ENCODE data around the gene NEK6. TPM values are rescaled to one million over a fixed set of nuclear protein-coding genes. Genes with fewer than 3 reads are reported as not detected.

The NEK6 gene
- total RNA-seq, 6 donors from 2014 or later = 33.8 to 144 (median 59.7) TPM

- Histone ChIP-seq H3K27ac (peak overlapping the region; percentile 55 to 86 (median 75)), H3K27me3 (no peaks in the 10 kb centered on the region), H3K36me3 (no peaks in the 10 kb centered on the region), H3K9me3 (no peaks in the 10 kb centered on the region), H3K4me3 (no peak overlapping the region), H3K4me1 (peaks cover 51 to 71% (median 64%) of the 10 kb centered on the region in 4 donors)
- no peak for DNase-seq
- TF ChIP-seq POLR2AphosphoS5 (IDR thresholded peaks at IDR 0.05) (no peak), POLR2A (IDR thresholded peaks at IDR 0.05) (no peak), EP300 (IDR thresholded peaks at IDR 0.05) (no peak), CTCF (IDR thresholded peaks at IDR 0.05) (no peak)
- no peak for ATAC-seq (ENCODE audit: low FRiP score in 2 of 2)
- 82 to 94% methylated on average over 4 of the region's 4 CpGs for WGBS, 2 donors
Observed at GRCh38 chr9:124222109-124222508, 35.6 kb upstream of the NEK6 start.

DNA sequence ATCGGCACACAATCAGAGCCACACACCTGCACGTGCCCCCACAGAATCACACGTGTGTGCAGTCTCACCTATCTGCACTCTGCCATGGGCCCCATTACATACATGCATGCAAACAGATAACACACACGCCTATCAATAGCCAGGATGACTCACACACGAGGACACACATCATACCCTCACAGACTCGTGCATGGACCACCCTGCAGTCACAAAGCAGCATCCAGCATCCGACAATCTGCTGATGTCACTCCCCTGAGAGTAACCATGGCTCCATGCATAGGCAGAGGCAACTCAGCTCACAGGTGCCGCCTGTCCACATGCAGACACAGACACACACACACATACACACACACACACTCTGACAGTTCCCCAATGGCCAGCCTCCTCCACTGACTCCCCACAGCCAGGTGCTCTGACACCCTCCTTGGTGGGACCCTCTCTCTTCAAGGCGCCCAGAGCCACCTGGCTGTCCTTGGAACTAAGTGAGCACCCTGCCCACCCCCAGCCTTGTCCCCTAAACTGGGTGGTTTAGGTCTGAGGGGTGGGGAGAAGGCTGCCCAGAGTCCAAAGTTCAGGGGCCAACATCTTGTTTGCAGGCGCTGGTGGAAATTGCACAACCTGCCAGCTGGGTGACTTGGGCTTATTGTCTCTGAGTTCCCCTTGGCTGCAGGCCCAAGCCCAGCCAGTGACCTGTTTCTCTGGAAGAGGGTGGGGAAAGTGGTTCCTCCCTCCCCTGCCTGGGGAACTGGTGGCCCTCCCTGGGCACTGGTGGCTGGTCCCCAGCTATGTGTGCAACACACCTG, 34.6 kb upstream of the NEK6 start:
- no peak overlapping the region for H3K4me3 ChIP-seq
- no peaks in the 10 kb centered on the region for H3K27me3 ChIP-seq
- DNase-seq (peak in 1 of 2 donors; percentile 94), ATAC-seq (ENCODE audit: low FRiP score in 2 of 2) (peak; percentile 70 to 74)
- WGBS, 2 donors = 73 to 75% methylated on average over 8 to 10 of the region's 10 CpGs
- no peaks in the 10 kb centered on the region for H3K36me3 ChIP-seq
- H3K4me1 ChIP-seq = peaks cover 41 to 61% (median 54%) of the 10 kb centered on the region in 4 donors
- TF ChIP-seq CTCF (IDR thresholded peaks at IDR 0.05) (no peak), POLR2A (IDR thresholded peaks at IDR 0.05) (no peak), EP300 (IDR thresholded peaks at IDR 0.05) (no peak), POLR2AphosphoS5 (IDR thresholded peaks at IDR 0.05) (peak; percentile 19 to 54)
- H3K27ac ChIP-seq = peak overlapping the region; percentile 53 to 86 (median 78)
- H3K9me3 ChIP-seq = no peaks in the 10 kb centered on the region

DNA sequence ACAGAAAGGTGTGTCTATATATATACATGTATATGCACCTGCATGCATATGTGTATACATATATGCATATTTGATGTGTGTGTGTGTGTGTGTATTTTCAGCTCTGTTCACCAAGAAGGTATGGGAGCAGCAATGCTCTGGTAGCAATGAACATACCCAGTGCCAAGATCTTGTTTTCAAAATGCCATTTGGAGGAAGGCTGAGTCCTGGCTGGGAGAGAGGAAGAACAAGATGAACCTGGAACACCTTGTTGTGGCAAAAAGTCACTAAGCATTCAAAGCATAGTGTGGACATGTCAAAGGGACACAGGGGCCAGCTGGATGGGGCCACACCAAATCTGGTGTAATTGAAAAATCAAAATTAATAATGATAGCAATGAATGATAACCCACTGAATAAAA, 31.8 kb upstream of the NEK6 start:
- H3K4me1 ChIP-seq = peaks cover 22 to 34% (median 27%) of the 10 kb centered on the region in 4 donors
- no peaks in the 10 kb centered on the region for H3K27me3 ChIP-seq
- no peaks in the 10 kb centered on the region for H3K9me3 ChIP-seq
- no peak for ATAC-seq (ENCODE audit: low FRiP score in 2 of 2)
- H3K27ac ChIP-seq = no peak overlapping the region
- TF ChIP-seq EP300 (IDR thresholded peaks at IDR 0.05) (no peak), CTCF (IDR thresholded peaks at IDR 0.05) (no peak), POLR2A (IDR thresholded peaks at IDR 0.05) (no peak), POLR2AphosphoS5 (IDR thresholded peaks at IDR 0.05) (no peak)
- DNase-seq = no peak
- H3K36me3 ChIP-seq = no peaks in the 10 kb centered on the region
- no peak overlapping the region for H3K4me3 ChIP-seq

DNA sequence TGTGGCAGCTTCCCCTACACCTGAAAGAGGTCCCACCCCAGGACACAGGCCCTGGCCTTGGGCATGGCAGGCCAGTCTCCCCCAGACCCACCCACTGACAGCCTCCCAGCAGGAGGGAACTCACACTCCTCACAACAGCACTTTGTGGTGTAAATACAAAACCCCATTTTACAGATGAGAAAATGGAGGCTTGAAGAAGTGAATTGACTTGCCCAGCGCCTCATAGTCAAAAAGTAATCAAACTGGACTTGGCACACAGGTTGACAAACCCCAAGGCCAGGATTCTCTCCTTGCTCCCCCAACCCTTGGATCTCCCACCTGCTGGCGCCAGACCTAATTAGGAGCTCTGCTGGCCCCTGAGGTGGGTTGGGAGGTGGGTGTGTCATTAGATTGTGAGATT, 29.2 kb upstream of the NEK6 start:
- Histone ChIP-seq H3K4me1 (peaks cover 3 to 8% (median 5%) of the 10 kb centered on the region in 4 donors), H3K27me3 (no peaks in the 10 kb centered on the region), H3K36me3 (no peaks in the 10 kb centered on the region), H3K9me3 (no peaks in the 10 kb centered on the region), H3K4me3 (no peak overlapping the region), H3K27ac (no peak overlapping the region)
- no peak for ATAC-seq (ENCODE audit: low FRiP score in 2 of 2)
- TF ChIP-seq POLR2AphosphoS5 (IDR thresholded peaks at IDR 0.05) = no peak
- no peak for TF ChIP-seq EP300 (IDR thresholded peaks at IDR 0.05)
- TF ChIP-seq POLR2A (IDR thresholded peaks at IDR 0.05) = no peak
- no peak for TF ChIP-seq CTCF (IDR thresholded peaks at IDR 0.05)
- peak in 1 of 2 donors; percentile 28 for DNase-seq
- WGBS, 2 donors = 75 to 100% methylated on average over 2 of the region's 2 CpGs

All from upper lobe of left lung (tissue), 6 donors.